Upper lobe of right lung (tissue), 1 donor: ENCODE measurements around the gene RNASET2. TPM values are rescaled to one million over a fixed set of nuclear protein-coding genes. Genes with fewer than 3 reads are reported as not detected.

ENCODE experiments used
- ATAC-seq: fragments of 200-7000 bp; cut with Tn5 transposase; one replicate; pipeline ENCODE4 v1.9.1; 2020; ENCODE audit warnings: mild to moderate bottlenecking, moderate library complexity
- DNase-seq: peaks from one replicate; pipeline ENCODE4 v3.0.0-alpha.2; 2020
- H3K27ac ChIP-seq: fragments of 200-600 bp; one replicate; pipeline ENCODE4 v1.8.0; 2022
- H3K27me3 ChIP-seq: fragments of 200-600 bp; one replicate; pipeline ENCODE4 v1.8.0; 2022; ENCODE audit warnings: mild to moderate bottlenecking
- H3K36me3 ChIP-seq: fragments of 200-600 bp; one replicate; pipeline ENCODE4 v1.8.0; 2022
- H3K4me1 ChIP-seq: fragments of 200-600 bp; one replicate; pipeline ENCODE4 v1.8.0; 2022
- H3K4me3 ChIP-seq: fragments of 200-600 bp; one replicate; pipeline ENCODE4 v1.8.0; 2022; ENCODE audit warnings: mild to moderate bottlenecking
- H3K9me3 ChIP-seq: fragments of 200-600 bp; one replicate; pipeline ENCODE4 v1.8.0; 2022
- CTCF ChIP-seq: fragments of 200-600 bp; IDR thresholded peaks from one replicate; pipeline ENCODE4 v1.8.0; 2022; ENCODE audit warnings: antibody characterized with exemption
- intact Hi-C: fragments of 100-400 bp; cut with DNase I; formaldehyde crosslinking; loops from one replicate; pipeline ENCODE4 v1.11.0; 2022
- total RNA-seq: library from RNA; stranded (reverse); fragmentation: NEBNext Ultra II Directional; extraction: Animal tissue kit (Norgen Biotek cat#: 25700); gene quantifications from one replicate; pipeline ENCODE4 v1.2.1, GENCODE V29; 2021
- donor health status: DM: no; HTN: yes; CAD: no; lungs with severe emphysema.

RNASET2 gene
- total RNA-seq, 1 donor from 2014 or later, result 73.1 TPM

GRCh38 chr6:166905505-166906134 lies 50.7 kb downstream of the RNASET2 start:
- Histone ChIP-seq H3K36me3 (no peaks in the 10 kb centered on the region), H3K9me3 (no peaks in the 10 kb centered on the region), H3K27ac (no peak overlapping the region), H3K27me3 (no peaks in the 10 kb centered on the region), H3K4me1 (no peaks in the 10 kb centered on the region), H3K4me3 (no peak overlapping the region)
- ATAC-seq (no peak), DNase-seq (no peak)
- no peak for TF ChIP-seq CTCF
- intact Hi-C loops, result no loop called here

DNA sequence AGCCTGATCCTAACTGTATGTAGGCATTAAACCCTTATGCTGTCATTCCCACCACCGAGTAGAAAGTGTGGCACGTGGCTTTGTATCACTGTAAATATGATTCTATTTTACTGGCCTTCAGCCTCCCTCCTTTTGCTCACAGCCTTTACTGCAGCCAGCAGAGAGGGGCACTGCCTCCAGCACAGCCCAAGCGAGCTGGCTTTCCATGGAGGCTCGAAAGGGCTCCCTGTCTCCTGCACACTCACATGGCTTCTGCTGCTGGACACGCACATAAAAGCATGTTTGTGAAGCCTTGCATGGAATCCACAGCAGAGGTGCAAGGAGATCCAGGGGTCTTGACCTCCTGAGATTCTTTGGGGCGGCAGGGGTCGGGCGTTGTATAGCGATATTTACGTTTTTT lies 51.3 kb downstream of the RNASET2 start:
- intact Hi-C loops, result no loop called here
- no peak for DNase-seq
- Histone ChIP-seq H3K36me3 (no peaks in the 10 kb centered on the region), H3K27ac (no peak overlapping the region), H3K4me1 (no peaks in the 10 kb centered on the region), H3K4me3 (no peak overlapping the region), H3K27me3 (no peaks in the 10 kb centered on the region), H3K9me3 (no peaks in the 10 kb centered on the region)
- no peak for TF ChIP-seq CTCF
- no peak for ATAC-seq

DNA sequence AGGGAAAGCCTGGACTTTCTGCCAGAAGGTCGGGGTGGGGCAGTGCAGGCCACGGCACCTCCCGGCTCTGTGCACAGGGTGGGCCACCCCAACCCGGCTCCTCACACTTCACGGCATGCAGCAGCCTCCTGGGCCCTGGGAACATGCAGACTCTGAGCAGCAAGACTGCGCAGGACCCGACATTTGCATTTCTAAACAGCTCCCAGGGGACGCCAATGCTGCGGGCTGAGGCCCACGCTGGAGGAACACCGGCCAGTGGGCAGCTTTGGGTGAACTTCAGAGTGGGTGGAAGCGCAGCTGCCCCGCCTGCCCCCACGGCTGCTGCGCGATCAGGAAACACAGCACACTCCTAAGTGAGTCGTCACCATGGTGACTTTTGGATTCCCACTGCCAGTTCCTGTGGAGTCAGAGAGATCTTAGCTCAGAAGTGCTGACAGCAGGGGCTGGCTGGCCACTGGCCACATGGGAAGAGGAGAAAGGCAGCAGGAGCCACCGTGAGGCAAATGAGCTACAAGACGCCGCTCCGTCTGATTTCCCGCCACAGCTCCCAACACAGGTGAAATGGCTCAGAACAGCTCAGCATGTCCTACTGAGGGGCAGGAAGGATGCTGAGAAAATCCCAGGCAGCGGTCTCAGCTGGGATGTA lies 52.1 kb downstream of the RNASET2 start:
- intact Hi-C loops, result no loop called here
- no peaks in the 10 kb centered on the region for H3K36me3 ChIP-seq
- no peak overlapping the region for H3K4me3 ChIP-seq
- no peak overlapping the region for H3K27ac ChIP-seq
- H3K4me1 ChIP-seq, result no peaks in the 10 kb centered on the region
- H3K27me3 ChIP-seq, result no peaks in the 10 kb centered on the region
- ATAC-seq, result no peak
- H3K9me3 ChIP-seq, result no peaks in the 10 kb centered on the region
- no peak for TF ChIP-seq CTCF
- no peak for DNase-seq

DNA sequence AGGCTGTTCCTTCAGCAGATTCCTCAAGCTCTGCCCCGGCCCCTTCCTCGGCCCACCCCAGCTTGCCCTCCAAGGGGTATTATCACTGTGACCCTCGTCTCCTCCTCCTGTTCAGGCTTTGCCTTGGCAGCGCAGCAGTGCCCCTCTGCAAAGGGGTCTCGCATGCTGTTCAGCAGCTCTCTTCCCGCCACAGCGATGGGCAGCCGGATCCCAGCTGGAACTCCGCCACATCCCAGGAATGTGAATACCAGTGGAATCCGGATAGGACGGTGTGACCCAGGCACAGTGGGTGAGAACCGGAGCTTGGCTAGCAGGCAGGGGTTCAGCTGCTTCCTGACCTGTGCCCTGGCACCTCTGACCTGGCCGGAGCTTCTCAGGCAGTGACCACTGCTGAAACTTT lies 52.9 kb downstream of the RNASET2 start:
- intact Hi-C loops, result no loop called here
- Histone ChIP-seq H3K4me3 (no peak overlapping the region), H3K4me1 (no peaks in the 10 kb centered on the region), H3K27ac (no peak overlapping the region), H3K9me3 (no peaks in the 10 kb centered on the region), H3K27me3 (no peaks in the 10 kb centered on the region), H3K36me3 (no peaks in the 10 kb centered on the region)
- TF ChIP-seq CTCF, result no peak
- ATAC-seq (no peak), DNase-seq (no peak)

GRCh38 chr6:166903027-166903426 lies 53.3 kb downstream of the RNASET2 start:
- DNase-seq, result no peak
- Histone ChIP-seq H3K27me3 (no peaks in the 10 kb centered on the region), H3K27ac (no peak overlapping the region), H3K4me3 (no peak overlapping the region), H3K36me3 (no peaks in the 10 kb centered on the region), H3K4me1 (no peaks in the 10 kb centered on the region), H3K9me3 (no peaks in the 10 kb centered on the region)
- TF ChIP-seq CTCF, result no peak
- no peak for ATAC-seq
- intact Hi-C loops, result no loop called here
